Posterior vena cava (tissue), 2 donors: ENCODE results near the gene HDLBP. TPM values are rescaled to one million over a fixed set of nuclear protein-coding genes. Genes with fewer than 3 reads are reported as not detected.
"Not testable (repeated sequence)": the region's sequence is repeated elsewhere in the genome, so short reads cannot be mapped to it uniquely, and the experiment has no call there.

Experiments
- DNase-seq: peaks from one replicate; pipeline ENCODE4 v3.0.0-alpha.2; 2020; ENCODE audit warnings: low spot score
- intact Hi-C, 2 donors: fragments of 100-400 bp; cut with DNase I; formaldehyde crosslinking; loops; one replicate each; pipeline versions ENCODE4 v1.14.1 to v1.14.2; 2022 to 2023
- total RNA-seq, 2 donors: library from RNA; stranded (reverse); fragmentation: NEBNext Ultra II Directional; extraction: Animal tissue kit (Norgen Biotek cat#: 25700); gene quantifications; one replicate each; pipeline ENCODE4 v1.2.1, GENCODE V29; 2021
- donor health status: DM: yes; HTN: yes; CAD: no.
- donor health status: DM: yes; HTN: yes; CAD: no.

HDLBP gene
- total RNA-seq, 2 donors from 2014 or later, result 428 to 459 TPM

DNA sequence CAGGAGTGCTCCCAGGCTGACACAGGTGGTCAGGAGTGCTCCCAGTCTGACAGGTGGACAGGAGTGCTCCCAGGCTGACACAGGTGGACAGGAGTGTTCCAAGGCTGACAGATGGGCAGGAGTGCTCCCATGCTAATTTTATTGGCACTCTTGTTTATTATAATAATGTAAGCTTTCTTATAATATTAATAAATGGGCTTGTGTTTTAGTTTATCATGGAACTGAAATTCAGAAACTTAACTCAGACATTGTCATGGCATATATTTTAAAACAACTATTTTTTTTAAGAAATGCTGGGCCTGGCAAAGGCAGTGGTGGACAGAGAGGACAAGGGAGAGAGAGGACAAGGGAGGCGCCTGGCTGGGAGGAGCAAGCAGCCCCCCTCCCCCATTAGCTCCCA is 108.3 kb downstream of the HDLBP start:
- intact Hi-C loops, result no loop called here
- no peak for DNase-seq

DNA sequence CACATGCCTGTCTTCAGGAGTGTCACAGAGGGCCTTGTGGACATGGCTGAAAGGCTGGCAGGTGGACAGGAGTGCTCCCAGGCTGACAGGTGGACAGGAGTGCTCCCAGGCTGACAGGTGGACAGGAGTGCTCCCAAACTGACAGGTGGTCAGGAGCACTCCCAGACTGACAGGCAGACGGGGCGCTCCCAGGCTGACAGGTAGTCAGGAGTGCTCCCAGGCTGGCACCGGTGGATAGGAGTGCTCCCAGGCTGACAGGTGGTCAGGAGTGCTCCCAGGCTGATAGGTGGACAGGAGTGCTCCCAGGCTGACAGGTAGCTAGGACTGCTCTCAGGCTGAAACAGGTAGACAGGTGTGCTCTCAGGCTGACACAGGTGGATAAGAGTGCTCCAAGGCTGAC is 110.4 kb downstream of the HDLBP start:
- intact Hi-C loops, result no loop called here
- DNase-seq, result no peak

DNA sequence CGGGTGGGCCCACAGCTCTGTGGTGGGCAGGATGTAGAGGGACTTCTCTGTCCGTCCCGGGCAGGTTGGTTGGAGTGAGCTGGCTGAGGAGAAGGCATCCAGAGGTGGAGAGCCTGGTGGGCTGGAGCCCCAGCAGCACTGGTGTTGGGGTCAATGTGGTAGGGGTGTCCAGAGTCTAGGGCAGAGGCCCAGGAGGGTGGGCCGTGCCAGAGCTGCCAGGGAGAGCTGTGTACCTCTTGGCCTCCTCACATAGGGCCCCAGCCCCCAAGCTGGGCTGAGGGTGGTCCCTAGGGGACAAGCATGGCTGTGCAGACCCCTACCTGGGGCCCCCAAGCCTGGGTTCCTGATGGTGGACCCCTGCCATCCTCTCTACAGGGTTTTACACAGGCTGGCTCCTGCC is 111.0 kb downstream of the HDLBP start:
- intact Hi-C loops, result no loop called here
- DNase-seq, result no peak

DNA sequence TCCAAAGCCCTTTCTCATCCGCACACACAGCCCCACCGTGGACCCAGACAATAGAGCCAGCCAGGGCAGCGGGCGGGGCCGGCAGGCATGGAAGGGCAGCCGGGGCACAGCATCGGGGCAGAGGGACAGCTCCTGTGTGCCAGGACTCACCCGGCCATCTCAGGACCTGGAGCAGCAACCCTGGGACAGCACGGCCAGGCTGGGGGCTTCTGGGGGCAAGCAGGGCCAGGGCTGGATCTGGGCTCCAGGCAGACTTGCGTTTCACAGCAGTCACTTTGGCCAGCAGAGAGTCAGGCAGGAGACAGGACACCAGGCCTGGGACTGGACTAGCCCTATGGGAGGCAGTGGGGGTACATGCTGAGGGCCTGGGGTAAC is 111.5 kb downstream of the HDLBP start:
- DNase-seq, result no peak
- intact Hi-C loops, result no loop called here

DNA sequence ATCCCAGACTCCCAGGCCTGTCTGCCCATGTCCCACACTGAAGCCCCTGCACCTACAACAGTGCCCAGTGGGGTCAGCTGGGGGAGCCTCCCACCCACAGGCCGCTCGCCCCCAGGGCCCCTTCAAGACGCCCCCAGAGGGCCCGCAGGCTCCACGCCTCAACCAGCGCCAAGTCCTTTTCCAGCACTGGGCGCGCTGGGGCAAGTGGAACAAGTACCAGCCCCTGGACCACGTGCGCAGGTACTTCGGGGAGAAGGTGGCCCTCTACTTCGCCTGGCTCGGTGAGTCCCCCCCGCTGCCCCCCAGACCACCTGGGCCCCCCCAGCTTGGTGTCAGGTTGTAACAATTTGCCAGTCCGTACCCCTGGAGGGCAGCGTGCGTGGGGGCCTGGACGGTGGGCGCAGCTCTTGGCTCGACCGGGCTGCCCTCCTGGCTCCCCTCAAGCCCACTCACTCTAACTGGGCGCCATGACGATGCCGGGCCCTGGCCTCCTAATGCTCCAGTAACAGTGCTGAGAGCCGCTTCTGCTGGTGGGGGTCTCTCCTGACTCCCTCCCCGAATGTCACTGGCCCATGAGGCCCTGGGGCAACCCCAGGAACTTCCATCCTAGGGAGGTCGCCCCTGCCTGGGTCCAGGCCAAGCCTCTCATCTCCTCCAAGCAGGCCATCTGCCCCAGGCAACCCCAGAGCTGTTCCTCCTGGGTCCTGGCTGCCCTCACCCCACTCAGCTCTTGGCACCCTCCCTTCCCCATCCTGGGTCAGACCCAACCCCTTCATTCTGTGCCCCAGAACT is 112.1 kb downstream of the HDLBP start:
- DNase-seq, result no peak
- intact Hi-C loops, result no loop called here

DNA sequence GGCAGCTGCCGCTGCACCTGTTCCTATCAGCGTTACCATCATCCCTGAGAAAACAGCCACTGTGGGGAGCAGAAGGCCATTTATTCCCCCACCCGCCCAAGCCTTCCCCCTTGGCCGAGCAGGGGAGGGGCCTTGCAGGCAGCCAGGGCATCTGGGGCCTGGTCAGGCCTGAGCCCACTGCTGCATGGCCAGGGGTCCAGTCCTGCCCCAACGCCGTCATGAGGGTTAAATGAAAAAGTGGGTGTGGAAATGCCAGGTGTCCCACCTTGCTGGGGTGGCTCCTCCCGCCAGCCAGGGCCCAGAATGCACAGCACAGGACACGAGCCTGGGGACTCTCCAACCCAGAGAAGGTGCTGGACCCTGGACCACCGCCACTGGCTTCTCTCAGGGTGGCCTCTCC is 112.8 kb downstream of the HDLBP start:
- intact Hi-C loops, result no loop called here
- DNase-seq, result no peak

DNA sequence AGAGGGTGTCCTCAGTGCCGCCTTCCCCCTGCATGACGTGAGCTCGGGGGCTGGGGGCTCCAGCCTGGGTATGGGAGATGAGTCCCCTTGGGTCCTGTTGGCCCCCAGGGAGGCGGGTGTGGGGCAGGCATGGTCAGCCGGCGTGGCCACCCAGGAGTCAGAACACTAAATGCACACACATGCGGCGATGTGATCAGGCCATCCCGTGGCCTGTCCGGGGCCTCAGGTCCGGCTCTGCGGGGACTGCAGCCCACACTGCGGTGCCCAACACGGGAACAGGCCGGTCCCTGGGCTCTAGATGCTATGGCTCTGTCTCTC is 113.2 kb downstream of the HDLBP start:
- intact Hi-C loops, result no loop called here

DNA sequence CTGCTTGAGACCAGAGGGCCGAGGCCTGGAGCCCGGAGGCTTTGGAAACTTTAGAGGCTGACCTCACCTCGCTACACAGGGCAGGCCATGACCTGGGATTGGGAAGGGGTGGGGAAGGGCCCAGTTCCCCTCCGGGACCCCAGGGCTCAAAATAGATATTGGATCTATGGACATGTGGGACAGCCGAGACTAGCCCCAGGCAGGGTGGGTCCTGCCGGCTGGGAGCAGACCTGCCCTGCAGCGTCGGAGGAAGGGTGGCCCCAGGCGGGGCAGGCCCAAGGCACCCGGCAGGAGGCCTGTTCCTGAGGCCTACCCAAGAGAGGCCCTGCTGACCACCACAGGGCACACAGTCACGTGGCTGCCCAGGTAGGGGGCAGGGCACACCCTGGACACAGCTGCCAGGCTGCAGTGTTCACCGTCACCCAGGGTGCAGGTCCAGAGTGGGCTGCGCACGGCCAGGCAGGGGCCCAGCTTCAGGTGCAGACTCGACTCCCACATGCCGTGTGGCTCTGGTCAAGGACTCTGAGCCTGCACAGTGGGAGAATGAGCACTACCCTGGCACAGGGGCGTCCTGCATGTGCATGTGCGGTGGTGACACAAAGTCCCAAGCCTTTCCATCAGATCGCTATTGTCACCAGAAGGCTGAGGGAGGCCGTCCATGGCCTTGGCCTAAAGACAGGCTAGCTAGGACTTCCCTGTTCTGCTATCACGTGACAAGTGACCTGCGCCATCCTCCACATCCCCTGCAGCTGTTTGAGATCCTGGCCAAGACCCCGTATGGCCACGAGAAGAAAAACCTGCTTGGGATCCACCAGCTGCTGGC is 113.8 kb downstream of the HDLBP start:
- intact Hi-C loops, result no loop called here
- no peak for DNase-seq

More for the DNA sequence above, 113.2 kb downstream of the HDLBP start:
- DNase-seq, result no peak

DNA sequence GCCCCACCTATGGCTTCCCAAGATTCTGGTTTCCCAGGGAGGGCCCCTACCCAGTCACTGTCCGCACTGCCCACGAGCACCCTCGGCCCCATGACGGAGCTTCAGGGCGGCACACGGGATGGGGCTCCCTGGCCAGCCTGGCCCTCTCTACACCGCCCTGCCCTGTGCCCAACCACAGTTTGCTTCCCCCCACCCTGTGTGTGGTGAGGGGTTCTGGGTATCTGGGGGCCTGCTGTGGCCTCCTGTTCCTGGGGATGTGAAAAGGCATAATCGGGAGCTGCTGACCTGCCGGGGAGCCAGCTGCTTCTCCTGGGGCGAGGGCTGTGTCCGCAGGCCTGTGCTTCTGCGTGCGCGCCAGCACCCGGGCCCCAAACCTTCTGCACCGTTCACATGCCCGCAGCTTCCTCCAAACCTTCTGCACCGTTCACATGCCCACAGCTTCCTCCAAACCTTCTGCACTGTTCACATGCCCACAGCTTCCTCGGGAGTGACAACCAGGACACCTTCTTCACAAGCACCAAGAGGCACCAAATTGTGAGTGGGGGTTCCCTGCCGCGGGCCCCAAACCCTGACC is 114.6 kb downstream of the HDLBP start:
- no peak for DNase-seq
- intact Hi-C loops, result no loop called here

DNA sequence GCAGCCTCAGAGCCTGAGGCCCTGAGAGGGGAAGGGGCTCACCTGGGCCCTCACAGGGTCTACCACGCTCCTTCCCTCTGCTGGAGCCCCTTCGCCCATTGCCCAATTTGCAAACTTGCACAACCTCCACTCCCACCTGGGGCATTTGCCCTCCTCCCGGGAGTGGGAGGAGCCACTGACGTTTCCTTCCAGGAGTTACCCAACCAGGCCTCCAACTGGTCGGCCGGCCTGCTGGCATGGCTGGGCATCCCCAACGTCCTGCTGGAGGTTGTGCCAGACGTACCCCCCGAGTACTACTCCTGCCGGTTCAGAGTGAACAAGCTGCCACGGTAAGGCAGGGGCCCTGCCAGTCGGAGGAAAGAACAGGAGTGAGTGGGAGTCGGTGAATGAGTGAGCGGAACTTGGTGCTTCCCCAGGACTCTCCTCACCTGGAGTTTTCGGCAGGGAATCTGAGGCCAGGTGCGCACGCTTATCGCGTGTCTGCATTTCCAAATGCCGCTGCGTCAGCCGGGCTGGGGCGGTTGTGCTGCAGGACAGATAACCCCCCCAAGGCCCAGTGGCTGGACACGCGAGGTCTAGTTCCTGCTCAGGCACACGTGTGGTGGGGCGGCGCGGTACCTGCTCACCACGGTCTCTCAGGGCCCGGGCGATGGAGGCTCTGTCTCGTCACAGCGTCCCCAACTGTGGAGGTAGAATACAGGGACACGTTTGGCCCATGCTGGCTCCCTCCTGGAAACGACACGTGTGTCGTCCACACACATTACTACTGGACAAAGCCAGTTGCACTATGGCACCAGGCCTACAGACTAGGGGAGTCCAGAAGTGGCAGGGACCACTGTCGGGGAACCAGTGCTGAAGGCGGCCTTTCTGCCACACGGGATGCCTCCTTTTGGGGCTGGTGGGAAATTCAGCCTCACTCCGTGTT is 115.3 kb downstream of the HDLBP start:
- DNase-seq, result no peak
- intact Hi-C loops, result no loop called here

DNA sequence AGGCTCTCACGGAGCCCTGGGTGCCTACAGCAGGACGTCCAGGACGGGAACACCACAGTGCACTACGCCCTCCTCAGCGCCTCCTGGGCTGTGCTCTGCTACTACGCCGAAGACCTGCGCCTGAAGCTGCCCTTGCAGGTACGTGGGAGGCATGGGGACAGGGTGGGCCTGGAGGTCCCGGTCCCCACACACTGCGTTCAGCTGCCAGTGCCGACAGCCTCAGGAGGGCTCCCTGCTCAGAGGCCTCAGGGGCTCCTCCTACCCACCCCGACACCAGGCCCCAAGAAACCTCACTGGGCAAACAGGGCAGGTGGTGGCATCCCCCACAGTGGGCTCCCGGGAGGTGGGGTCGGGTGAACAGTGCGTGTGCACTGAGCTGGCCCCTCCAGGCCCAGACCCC is 116.2 kb downstream of the HDLBP start:
- DNase-seq, result no peak
- intact Hi-C loops, result no loop called here

DNA sequence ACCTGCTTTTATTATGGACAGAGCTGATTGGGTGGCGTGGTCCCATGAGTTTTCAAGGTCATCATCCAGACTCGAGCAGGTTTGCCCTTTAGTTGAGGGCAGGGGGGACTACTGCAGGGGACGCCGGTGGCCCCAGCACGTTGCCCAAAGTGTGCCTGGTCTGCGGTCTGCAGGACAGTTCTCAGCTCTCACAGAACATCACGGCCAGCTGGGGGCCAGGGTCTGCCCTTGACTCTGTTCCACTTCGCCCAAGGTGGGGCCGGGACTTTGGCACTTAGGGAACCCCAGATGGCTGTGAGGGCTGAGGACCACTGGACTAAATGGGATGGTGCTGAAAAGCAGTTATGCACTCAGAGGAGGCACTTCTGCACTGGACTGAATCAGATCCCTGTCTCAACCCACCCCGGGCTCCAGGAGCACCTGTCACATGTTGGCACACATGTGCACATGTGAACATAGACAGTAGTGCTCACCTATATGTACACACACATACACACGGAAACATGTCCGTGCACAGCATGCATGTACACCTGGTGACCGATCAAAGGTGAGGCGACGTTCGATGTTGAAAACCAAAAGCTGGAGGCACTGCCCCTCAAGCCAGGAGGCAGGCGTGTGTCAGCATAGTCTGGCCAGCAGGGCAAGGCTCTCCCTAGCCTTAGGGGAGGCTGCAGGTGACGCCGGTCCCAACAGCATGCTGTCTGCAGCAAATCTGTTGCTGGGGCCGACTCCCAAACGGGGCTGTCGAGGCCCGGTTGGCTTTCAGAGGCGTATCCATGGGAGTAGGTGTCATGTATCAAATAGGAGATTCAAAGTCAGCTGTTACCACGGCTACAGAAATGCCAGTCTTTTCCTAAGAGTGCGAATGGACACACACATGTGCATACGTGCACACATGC is 116.8 kb downstream of the HDLBP start:
- no peak for DNase-seq
- intact Hi-C loops, result no loop called here

DNA sequence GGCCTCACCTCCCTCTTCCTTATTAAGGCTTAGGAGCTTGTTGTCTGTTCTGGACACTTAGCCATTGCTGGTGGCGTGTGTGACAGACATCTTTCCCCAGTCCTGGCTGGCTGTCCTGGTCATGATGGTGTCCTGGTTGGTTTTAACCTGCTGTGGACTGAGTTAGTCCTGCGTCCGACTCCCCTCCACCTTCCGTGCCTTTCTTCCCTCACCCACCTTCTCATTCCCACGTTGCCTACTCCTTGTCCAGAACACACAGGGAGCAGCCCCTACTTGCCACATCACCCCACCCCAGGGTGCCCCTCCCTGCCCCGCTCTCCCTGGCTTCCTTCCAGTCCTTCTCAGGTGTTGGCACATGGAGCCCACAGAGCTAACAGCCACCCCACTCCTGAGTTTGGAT is 117.5 kb downstream of the HDLBP start:
- DNase-seq, result no peak
- intact Hi-C loops, result no loop called here

DNA sequence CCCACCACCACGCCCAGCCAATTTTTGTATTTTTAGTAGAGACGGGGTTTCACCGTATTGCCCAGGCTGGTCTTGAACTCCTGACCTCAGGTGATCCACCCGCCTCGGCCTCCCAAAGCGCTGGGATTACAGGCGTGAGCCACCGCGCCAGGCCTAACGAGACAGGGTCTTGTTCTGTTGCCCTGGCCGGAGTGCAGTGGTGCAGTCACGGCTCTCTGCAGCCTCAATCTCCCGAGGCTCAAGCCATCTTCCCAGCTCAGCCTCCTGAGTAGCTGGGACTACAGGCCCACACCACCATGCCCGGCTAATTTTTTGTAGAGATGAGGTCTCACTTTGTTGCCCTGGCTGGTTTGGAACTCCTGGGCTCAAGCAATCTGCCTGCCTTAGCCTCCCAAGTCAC is 118.2 kb downstream of the HDLBP start:
- DNase-seq, intact Hi-C loops: not testable (repeated sequence)

DNA sequence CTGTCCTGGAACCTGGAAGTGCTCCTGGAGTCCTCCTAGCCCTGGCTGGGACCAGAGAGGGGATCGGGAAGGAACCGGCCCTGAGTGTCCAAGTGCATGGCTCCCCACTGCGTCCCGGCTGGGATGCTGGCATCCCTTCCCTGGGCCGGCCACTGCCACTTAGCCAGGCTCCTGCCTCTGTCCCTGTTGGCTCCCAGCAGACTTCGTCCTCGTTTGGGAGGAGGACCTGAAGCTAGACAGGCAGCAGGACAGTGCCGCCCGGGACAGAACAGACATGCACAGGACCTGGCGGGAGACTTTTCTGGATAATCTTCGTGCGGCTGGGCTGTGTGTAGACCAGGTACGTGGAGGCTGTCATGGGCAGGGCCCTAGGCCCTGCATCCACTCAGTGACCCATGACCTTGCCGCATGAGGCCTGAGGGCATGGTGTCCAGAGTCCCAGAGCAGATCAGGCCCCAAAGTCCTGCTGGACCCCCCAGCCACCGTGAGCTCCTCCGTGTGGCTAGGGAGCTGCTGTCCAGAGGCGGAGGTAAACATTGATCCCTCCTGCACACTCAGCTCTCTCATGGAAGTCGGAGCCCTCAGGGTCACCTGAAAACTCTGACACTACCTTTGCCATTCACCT is 119.9 kb downstream of the HDLBP start:
- peak; percentile 72 for DNase-seq
- intact Hi-C loops, result no loop called here

DNA sequence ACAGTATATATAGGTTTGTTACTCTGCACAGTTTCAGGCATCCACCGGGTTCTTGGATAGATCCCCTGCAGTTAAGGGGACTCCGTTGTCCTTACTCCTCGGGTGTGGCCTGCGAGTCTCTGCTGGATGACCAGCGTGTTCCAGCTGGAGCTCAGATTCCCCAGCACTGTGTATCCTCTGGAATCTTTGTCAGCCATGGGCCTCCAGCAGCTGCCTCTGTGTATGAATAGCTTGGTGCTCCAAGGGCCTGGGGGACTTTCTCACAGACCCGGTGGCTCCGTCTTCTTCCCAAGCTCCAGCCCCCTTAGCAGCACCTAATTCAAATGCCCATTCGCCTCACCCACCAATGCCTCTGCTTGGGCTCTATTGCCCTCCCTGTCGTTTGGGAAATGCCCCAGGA is 120.7 kb downstream of the HDLBP start:
- intact Hi-C loops, result no loop called here
- DNase-seq, result peak; percentile 68

DNA sequence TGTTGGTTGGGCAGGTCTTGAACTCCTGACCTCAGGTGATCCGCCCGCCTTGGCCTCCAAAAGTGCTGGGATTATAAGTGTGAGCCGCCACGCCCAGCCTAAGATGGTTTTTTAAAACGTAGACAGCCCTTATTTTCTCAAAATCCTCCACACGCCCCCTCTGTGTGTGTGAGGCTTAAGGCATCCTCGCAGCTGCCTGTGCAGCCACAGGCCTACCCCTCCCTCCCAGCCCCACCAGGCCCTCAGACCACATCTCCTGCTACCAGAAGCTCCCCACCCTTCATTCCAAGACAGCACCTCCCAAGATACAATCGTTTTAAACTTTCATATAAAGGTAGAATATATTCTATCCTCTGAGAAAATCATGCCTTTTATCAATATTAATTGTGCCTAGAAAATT is 122.2 kb downstream of the HDLBP start:
- peak; percentile 59 for DNase-seq
- intact Hi-C loops, result no loop called here

DNA sequence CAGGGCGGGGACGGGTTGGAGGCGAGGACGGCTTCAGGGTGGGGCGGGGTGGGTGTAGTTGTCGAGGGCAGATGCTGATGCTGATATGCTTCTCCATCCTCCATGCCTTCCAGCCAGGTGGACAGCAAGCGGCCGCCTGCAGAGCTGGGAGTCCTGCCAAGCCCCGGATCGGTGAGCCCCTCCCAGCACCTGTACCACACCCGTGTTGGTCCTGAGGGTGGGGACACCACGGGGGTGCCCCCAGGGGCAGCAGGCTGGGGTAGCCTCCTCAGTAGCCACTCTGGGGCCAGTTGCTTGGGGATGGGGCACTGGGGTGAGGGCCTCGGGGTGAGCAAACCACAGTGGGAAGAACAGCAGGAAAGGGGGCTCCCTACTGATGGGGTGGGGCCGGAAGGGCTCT is 124.4 kb downstream of the HDLBP start:
- DNase-seq, result peak; percentile 67

More for the DNA sequence above, 124.4 kb downstream of the HDLBP start:
- intact Hi-C loops, result no loop called here
